Esophagus muscularis mucosa (tissue), 4 donors: Measurements from ENCODE around the gene SELENOO.

Source experiments
- CTCF ChIP-seq, 3 experiments: fragments of 200-600 bp in 2 of 3; fragments of 450-650 bp in 1 of 3; sonication (generic) in 2 of 3; IDR thresholded peaks; one replicate each; pipeline ENCODE4 v1.5.1; 2017 to 2019; ENCODE audit warnings: antibody characterized with exemption in 3 of 3, mild to moderate bottlenecking in 2 of 3, moderate library complexity in 1 of 3
- EP300 ChIP-seq: sonication (generic); formaldehyde crosslinking; IDR thresholded peaks from one replicate; pipeline ENCODE4 v1.6.1; 2017; ENCODE audit warnings: antibody characterized with exemption
- POLR2A ChIP-seq: fragments of 450-650 bp; IDR thresholded peaks from one replicate; pipeline ENCODE4 v1.6.1; 2017; ENCODE audit warnings: antibody characterized with exemption, moderate library complexity, mild to moderate bottlenecking, low read depth

- no peak for TF ChIP-seq CTCF (IDR thresholded peaks at IDR 0.05)
- no peak for TF ChIP-seq POLR2A
- no peak for TF ChIP-seq EP300
These were observed 21.6 kb upstream of the SELENOO start for GRCh38 chr22:50178871-50179869.
